Ovary (tissue), 3 donors: ENCODE results near the gene NINL.

Source experiments
- CTCF ChIP-seq, 3 donors: fragments of 450-650 bp in 2 of 3; fragments of 200-600 bp in 1 of 3; IDR thresholded peaks; one replicate each; pipeline versions ENCODE4 v1.5.1 to v1.8.0; 2016 to 2022; ENCODE audit warnings: antibody characterized with exemption in 3 of 3, mild to moderate bottlenecking in 1 of 3
- EP300 ChIP-seq: sonication (generic); formaldehyde crosslinking; IDR thresholded peaks from one replicate; pipeline ENCODE4 v1.6.1; 2017; ENCODE audit warnings: antibody characterized with exemption
- donor health status: DM: no; HTN: no; CAD: no.

DNA sequence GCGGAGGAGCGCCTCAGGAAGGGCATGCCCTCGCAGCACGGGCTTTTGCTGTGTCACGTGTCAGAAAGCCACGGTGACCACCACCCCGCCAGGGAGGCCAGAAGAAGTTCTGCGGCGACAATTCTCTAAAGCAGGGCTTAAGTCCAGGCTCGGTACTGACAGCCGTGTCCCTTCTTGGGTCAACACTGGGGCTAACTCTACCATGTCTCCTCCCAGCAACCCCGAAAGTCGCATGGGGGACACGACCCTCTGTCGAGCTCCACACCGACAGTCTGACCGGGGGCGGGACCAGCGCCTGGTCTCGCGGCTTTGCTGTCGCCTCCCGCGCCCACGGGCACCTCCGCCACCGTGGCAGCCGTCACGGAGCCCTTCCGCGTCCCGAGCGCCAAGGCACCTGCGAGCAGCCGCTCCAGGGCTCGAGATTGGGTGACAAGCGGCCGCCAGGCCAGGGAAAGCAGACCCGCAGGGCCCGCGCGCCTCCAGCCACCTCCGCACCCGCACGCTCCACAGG, 37.9 kb upstream of the NINL start:
- TF ChIP-seq EP300 (no peak), CTCF (IDR thresholded peaks at IDR 0.05) (no peak)
